Measurements from ENCODE around the gene HOMER1. TPM values are rescaled to one million over a fixed set of nuclear protein-coding genes. Genes with fewer than 3 reads are reported as not detected.

Gene HOMER1
- total RNA-seq, 4 donors from 2014 or later = 4.9 to 10.6 (median 8.2) TPM

DNA sequence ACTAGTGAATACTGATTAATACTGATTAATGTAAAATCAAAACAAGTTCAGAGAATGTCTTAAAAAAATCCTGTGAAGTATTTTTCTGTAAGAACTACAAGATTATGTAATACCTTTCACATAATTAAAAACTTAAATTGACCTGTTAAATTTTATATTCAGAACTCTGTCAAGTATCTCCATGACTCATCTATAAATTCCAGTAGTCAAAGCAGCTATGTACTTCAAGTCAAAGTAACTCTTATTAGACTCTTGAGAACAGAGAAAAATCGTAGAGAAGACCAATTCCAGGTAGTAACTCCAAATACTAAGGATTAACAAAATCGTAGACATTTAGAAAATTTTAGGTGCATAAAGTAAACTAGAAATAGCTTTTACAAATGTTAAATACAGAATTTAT, 77.1 kb downstream of the HOMER1 start:
- 67 to 70% methylated on average over 2 of the region's 2 CpGs for WGBS, 2 donors
- no peaks in the 10 kb centered on the region for H3K27me3 ChIP-seq
- TF ChIP-seq, protein P1, sequence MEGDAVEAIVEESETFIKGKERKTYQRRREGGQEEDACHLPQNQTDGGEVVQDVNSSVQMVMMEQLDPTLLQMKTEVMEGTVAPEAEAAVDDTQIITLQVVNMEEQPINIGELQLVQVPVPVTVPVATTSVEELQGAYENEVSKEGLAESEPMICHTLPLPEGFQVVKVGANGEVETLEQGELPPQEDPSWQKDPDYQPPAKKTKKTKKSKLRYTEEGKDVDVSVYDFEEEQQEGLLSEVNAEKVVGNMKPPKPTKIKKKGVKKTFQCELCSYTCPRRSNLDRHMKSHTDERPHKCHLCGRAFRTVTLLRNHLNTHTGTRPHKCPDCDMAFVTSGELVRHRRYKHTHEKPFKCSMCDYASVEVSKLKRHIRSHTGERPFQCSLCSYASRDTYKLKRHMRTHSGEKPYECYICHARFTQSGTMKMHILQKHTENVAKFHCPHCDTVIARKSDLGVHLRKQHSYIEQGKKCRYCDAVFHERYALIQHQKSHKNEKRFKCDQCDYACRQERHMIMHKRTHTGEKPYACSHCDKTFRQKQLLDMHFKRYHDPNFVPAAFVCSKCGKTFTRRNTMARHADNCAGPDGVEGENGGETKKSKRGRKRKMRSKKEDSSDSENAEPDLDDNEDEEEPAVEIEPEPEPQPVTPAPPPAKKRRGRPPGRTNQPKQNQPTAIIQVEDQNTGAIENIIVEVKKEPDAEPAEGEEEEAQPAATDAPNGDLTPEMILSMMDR (IDR thresholded peaks at IDR 0.05) = no peak
- no peak for TF ChIP-seq POLR2A (IDR thresholded peaks at IDR 0.05)
- H3K4me3 ChIP-seq = no peak overlapping the region
- no peaks in the 10 kb centered on the region for H3K9me3 ChIP-seq
- intact Hi-C loops (cut with DNase I) = no loop called here
- DNase-seq = no peak
- no peaks in the 10 kb centered on the region for H3K36me3 ChIP-seq
- H3K4me1 ChIP-seq = no peaks in the 10 kb centered on the region
- no peak overlapping the region for H3K27ac ChIP-seq

DNA sequence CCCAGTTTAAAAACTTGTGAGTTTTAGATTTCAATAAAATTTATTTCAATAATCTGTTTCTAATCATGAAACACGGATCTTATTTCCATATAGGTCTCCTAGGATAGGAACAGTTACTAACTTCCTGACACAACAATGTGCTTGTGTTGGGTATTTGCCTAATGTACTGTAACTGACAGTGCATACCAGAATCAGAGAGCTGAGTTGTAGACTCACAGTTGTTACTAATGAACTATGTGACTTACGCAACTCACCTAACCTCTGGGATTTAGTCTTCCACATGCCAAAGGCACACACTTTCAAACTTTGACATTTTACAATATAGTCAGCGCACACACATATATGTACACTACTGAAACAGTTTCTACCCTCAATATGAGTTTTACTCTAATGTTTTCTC, 77.7 kb downstream of the HOMER1 start:
- 91 to 93% methylated on average over 3 of the region's 3 CpGs for WGBS, 2 donors
- no peak overlapping the region for H3K4me3 ChIP-seq
- TF ChIP-seq, protein P1 (IDR thresholded peaks at IDR 0.05) = no peak
- no peak for TF ChIP-seq POLR2A (IDR thresholded peaks at IDR 0.05)
- H3K4me1 ChIP-seq = no peaks in the 10 kb centered on the region
- no peaks in the 10 kb centered on the region for H3K27me3 ChIP-seq
- no peak overlapping the region for H3K27ac ChIP-seq
- no peaks in the 10 kb centered on the region for H3K9me3 ChIP-seq
- intact Hi-C loops (cut with DNase I) = no loop called here
- no peak for DNase-seq
- no peaks in the 10 kb centered on the region for H3K36me3 ChIP-seq

DNA sequence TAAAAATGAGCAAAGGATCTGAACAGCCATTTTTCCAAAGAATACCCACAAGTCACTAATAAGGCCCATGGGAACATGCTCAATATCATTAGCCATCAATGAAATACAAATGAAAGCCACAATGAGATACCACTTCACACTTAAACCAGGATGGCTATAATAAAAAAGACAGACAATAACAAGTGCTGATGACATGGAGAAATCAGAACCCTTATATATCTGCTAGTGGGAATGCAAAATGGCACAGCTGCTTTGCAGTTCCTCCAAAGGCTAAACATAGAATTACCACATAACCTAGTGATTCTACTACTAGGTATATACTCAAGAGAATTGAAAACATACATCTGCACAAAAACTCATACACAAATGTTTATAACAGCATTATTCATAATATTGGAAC, 83.7 kb downstream of the HOMER1 start:
- Histone ChIP-seq H3K27me3 (no peaks in the 10 kb centered on the region), H3K27ac (no peak overlapping the region), H3K9me3 (no peaks in the 10 kb centered on the region), H3K4me3 (no peak overlapping the region), H3K4me1 (no peaks in the 10 kb centered on the region), H3K36me3 (no peaks in the 10 kb centered on the region)
- intact Hi-C loops (cut with DNase I) = no loop called here
- DNase-seq = no peak
- TF ChIP-seq POLR2A (IDR thresholded peaks at IDR 0.05) = no peak
- TF ChIP-seq, protein P1 (IDR thresholded peaks at IDR 0.05) = no peak

DNA sequence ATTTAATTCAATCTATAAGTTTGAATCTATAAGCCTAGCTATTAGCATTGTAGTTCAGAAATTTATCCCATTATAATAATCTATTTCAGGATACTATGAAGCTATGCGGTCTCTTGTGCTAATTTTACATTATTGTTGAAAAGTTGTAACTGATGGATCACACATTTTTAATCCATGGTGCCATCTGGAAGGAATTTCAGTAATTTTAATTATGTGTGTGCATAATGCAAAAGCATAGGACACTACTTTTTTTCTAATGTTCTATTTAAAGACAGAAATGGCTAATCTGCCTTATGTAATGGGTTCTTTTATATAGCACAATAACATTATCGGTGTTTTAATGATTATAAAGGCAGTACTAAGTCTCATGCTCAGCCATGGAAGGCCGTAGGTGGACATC, 90.6 kb downstream of the HOMER1 start:
- H3K9me3 ChIP-seq = no peaks in the 10 kb centered on the region
- H3K4me1 ChIP-seq = no peaks in the 10 kb centered on the region
- no peak overlapping the region for H3K27ac ChIP-seq
- no peak for DNase-seq
- no peaks in the 10 kb centered on the region for H3K36me3 ChIP-seq
- intact Hi-C loops (cut with DNase I) = no loop called here
- TF ChIP-seq POLR2A (IDR thresholded peaks at IDR 0.05) = no peak
- TF ChIP-seq, protein P1 (IDR thresholded peaks at IDR 0.05) = no peak
- H3K27me3 ChIP-seq = no peaks in the 10 kb centered on the region
- no peak overlapping the region for H3K4me3 ChIP-seq
- WGBS, 2 donors = 57 to 61% methylated on average over 3 of the region's 3 CpGs

DNA sequence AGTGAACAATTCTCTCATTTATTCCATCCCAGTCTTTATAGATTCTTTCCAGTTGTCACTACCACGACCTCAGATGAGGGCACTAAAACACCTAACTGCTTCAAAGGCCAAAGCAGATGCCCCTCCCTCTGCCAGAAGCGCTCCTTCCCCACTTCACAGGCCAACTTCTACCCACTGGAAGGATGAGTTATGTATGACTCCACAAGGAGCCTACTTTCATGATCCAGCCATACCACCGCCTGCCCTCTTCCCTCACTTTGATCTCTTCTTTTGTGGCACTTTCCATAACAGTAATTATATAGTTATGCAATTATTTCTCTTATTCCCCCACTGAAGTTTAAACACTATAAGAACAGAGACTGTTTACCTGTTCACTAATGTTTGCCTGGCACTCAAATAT, 93.7 kb downstream of the HOMER1 start:
- 84 to 93% methylated on average over 3 of the region's 3 CpGs for WGBS, 2 donors
- intact Hi-C loops (cut with DNase I) = no loop called here
- no peaks in the 10 kb centered on the region for H3K9me3 ChIP-seq
- H3K27me3 ChIP-seq = no peaks in the 10 kb centered on the region
- no peak for DNase-seq
- H3K4me3 ChIP-seq = no peak overlapping the region
- H3K27ac ChIP-seq = no peak overlapping the region
- no peaks in the 10 kb centered on the region for H3K36me3 ChIP-seq
- no peak for TF ChIP-seq POLR2A (IDR thresholded peaks at IDR 0.05)
- TF ChIP-seq, protein P1 (IDR thresholded peaks at IDR 0.05) = no peak
- no peaks in the 10 kb centered on the region for H3K4me1 ChIP-seq

Data from esophagus squamous epithelium (tissue), 5 donors.